HTERT RPE-1 (cell line): ENCODE results near the gene MAT2B.

ENCODE experiments used
- in situ Hi-C: fragments of 300-500 bp; cut with MboI; formaldehyde crosslinking; loops from 4 replicates; pipeline ENCODE4 v1.14.3; 2020; ENCODE audit warnings: low sequenced_read_pairs

MAT2B gene

GRCh38 chr5:163548649-163549048 is 43.2 kb downstream of the MAT2B start:
- in situ Hi-C loops = no loop called here

- in situ Hi-C loops = no loop called here
These were observed 45.7 kb downstream of the MAT2B start for GRCh38 chr5:163551156-163551555.

- in situ Hi-C loops = no loop called here
These were observed 47.1 kb downstream of the MAT2B start for GRCh38 chr5:163552536-163552935.

GRCh38 chr5:163561339-163561738 is 55.9 kb downstream of the MAT2B start:
- in situ Hi-C loops = no loop called here

- in situ Hi-C loops = no loop called here
These were observed 56.7 kb downstream of the MAT2B start for GRCh38 chr5:163562071-163562470.

GRCh38 chr5:163563112-163563511 is 57.7 kb downstream of the MAT2B start:
- in situ Hi-C loops = no loop called here

GRCh38 chr5:163563880-163564279 is 58.5 kb downstream of the MAT2B start:
- in situ Hi-C loops = no loop called here

GRCh38 chr5:163564321-163564938 is 59.0 kb downstream of the MAT2B start:
- in situ Hi-C loops = no loop called here

- in situ Hi-C loops = no loop called here
These were observed 60.1 kb downstream of the MAT2B start for GRCh38 chr5:163565492-163565891.

- in situ Hi-C loops = no loop called here
These were observed 60.7 kb downstream of the MAT2B start for GRCh38 chr5:163565931-163566608.

- in situ Hi-C loops = no loop called here
These were observed 61.3 kb downstream of the MAT2B start for GRCh38 chr5:163566678-163567077.

GRCh38 chr5:163567811-163568210 is 62.4 kb downstream of the MAT2B start:
- in situ Hi-C loops = no loop called here
